DOHH2 (cell line): ENCODE measurements around the gene MAP2K5.

Experiments used
- CTCF ChIP-seq: fragments of 200-600 bp; sonication (generic); IDR thresholded peaks from one replicate; pipeline ENCODE4 v1.5.1; 2014; ENCODE audit warnings: antibody characterized with exemption, mild to moderate bottlenecking, low read depth, low read length; ENCODE audit not compliant: poor library complexity, severe bottlenecking
- EZH2phosphoT487 ChIP-seq: fragments of 200-600 bp; sonication (generic); IDR thresholded peaks from 2 replicates; pipeline ENCODE4 v1.6.1; 2017; ENCODE audit warnings: borderline replicate concordance, mild to moderate bottlenecking, antibody characterized with exemption, low read length, moderate library complexity, mixed read lengths

GRCh38 chr15:67603063-67603462 lies 60.6 kb downstream of the MAP2K5 start:
- no peak for TF ChIP-seq CTCF
- TF ChIP-seq EZH2phosphoT487: no peak
